Hepatocyte (in vitro differentiated cells): ENCODE measurements around the gene TAS1R3. TPM values are rescaled to one million over a fixed set of nuclear protein-coding genes. Genes with fewer than 3 reads are reported as not detected.

ENCODE experiments used
- DNase-seq: peaks from one replicate; pipeline ENCODE4 v3.0.0-alpha.2; 2016; ENCODE audit warnings: low spot score
- H2AFZ ChIP-seq: fragments of 200-600 bp; sonication (generic); 2 replicates; pipeline ENCODE4 v1.6.0; 2016; ENCODE audit warnings: antibody characterized with exemption, mild to moderate bottlenecking
- H3K27ac ChIP-seq: fragments of 200-600 bp; sonication (generic); 2 replicates; pipeline ENCODE4 v1.5.1; 2016; ENCODE audit warnings: mild to moderate bottlenecking
- H3K27me3 ChIP-seq: fragments of 200-600 bp; sonication (generic); 2 replicates; pipeline ENCODE4 v1.6.1; 2016
- H3K36me3 ChIP-seq: fragments of 200-600 bp; sonication (generic); replicated peaks from 2 replicates; pipeline ENCODE4 v1.5.1; 2016; ENCODE audit warnings: low read depth; ENCODE audit not compliant: insufficient read depth
- H3K4me1 ChIP-seq: fragments of 200-600 bp; sonication (generic); 2 replicates; pipeline ENCODE4 v1.5.1; 2016; ENCODE audit warnings: mild to moderate bottlenecking, moderate library complexity; ENCODE audit not compliant: insufficient read depth
- H3K4me2 ChIP-seq: fragments of 200-600 bp; sonication (generic); 2 replicates; pipeline ENCODE4 v1.6.0; 2016
- H3K4me3 ChIP-seq: fragments of 200-600 bp; sonication (generic); 2 replicates; pipeline ENCODE4 v1.5.1; 2016; ENCODE audit warnings: mild to moderate bottlenecking
- H3K79me2 ChIP-seq: fragments of 200-600 bp; sonication (generic); 2 replicates; pipeline ENCODE4 v1.6.0; 2017; ENCODE audit warnings: mild to moderate bottlenecking
- H3K9me2 ChIP-seq: fragments of 200-600 bp; sonication (generic); replicated peaks from 2 replicates; pipeline ENCODE4 v1.6.0; 2017; ENCODE audit warnings: mild to moderate bottlenecking; ENCODE audit not compliant: insufficient read depth
- H3K9me3 ChIP-seq: fragments of 200-600 bp; sonication (generic); 2 replicates; pipeline ENCODE4 v1.5.1; 2016; ENCODE audit warnings: low read depth, mild to moderate bottlenecking
- H4K20me1 ChIP-seq: fragments of 200-600 bp; sonication (generic); 2 replicates; pipeline ENCODE4 v1.6.0; 2016; ENCODE audit warnings: mild to moderate bottlenecking; ENCODE audit not compliant: insufficient read depth, poor library complexity, severe bottlenecking
- EZH2 ChIP-seq: fragments of 200-600 bp; sonication (generic); IDR thresholded peaks from 2 replicates; pipeline ENCODE4 v1.6.1; 2016; ENCODE audit warnings: antibody characterized with exemption, mild to moderate bottlenecking, borderline replicate concordance
- EZH2phosphoT487 ChIP-seq: fragments of 200-600 bp; sonication (generic); IDR thresholded peaks from one replicate; pipeline ENCODE4 v1.6.1; 2018; ENCODE audit warnings: antibody characterized with exemption, mild to moderate bottlenecking, low read depth, moderate library complexity; ENCODE audit not compliant: unreplicated experiment, severe bottlenecking
- WGBS: methylation state at CpG from one replicate; pipeline ENCODE4 v1.1.6; 2016; ENCODE audit warnings: low lambda C conversion rate; ENCODE audit errors: missing lambda C conversion rate; 5-methylcytosine and 5-hydroxymethylcytosine counted together
- polyA plus RNA-seq: library from polyadenylated mRNA; unstranded; fragments of >200 nt; fragmentation: Nextera tagmentation; extraction: Ambion mirVana; gene quantifications from 2 replicates; pipeline ENCODE4 v1.2.1, GENCODE V29; 2016
- total RNA-seq: library from RNA; depleted of rRNA; stranded (reverse); fragments of >200 nt; gene quantifications from 2 replicates; pipeline ENCODE4 v1.2.3, GENCODE V29; 2014
- TF ChIP-seq, protein P1 (sequence below): fragments of 200-600 bp; sonication (generic); IDR thresholded peaks from 2 replicates; pipeline ENCODE4 v1.5.1; 2016; ENCODE audit warnings: antibody characterized with exemption, mild to moderate bottlenecking; ENCODE audit not compliant: poor library complexity

Gene TAS1R3
- total and polyA plus RNA-seq, 2 experiments from 2014 or later = 0.17 to 0.42 TPM

DNA sequence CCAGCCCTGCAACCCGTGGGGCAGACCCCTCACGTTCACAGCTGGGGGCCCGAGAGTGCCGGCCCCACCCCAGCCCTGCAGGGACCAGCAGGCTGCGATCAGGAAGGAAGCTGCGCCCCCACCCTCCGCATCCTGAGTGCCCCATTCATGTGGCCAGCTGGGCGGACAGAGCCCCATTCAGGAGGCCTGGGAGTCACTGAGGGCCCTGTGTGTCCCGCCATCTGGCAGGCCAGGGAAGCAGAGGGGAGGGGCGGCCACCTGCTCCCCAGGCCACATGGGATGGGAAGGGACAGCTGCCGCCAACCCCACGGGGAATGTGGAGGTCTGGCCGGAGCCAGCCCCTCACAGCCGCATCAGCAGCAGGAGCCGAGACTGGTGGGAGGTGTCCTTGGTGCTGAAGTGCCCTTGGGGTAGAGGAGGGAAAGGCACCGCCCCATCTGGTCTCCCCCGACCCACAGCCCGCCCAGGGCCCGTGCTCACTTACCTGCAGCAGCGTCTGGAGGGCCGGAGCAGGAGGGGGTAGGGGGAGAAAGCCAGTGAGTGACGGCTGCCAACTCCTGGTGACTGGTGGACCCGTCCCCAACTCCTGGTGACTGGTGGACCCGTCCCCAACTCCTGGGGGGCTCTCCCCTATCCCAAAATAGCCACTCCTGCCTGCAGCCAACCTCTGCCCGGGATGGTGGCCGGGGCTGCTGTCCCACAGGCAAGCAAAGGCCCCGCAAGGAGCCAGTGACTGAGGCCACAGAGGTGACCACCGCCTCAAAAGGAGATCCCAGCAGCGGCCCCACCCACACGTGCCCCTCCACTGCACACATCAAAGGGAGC is 32.0 kb upstream of the TAS1R3 start:
- TF ChIP-seq EZH2 = no peak
- no peak for TF ChIP-seq EZH2phosphoT487
- TF ChIP-seq, protein P1, sequence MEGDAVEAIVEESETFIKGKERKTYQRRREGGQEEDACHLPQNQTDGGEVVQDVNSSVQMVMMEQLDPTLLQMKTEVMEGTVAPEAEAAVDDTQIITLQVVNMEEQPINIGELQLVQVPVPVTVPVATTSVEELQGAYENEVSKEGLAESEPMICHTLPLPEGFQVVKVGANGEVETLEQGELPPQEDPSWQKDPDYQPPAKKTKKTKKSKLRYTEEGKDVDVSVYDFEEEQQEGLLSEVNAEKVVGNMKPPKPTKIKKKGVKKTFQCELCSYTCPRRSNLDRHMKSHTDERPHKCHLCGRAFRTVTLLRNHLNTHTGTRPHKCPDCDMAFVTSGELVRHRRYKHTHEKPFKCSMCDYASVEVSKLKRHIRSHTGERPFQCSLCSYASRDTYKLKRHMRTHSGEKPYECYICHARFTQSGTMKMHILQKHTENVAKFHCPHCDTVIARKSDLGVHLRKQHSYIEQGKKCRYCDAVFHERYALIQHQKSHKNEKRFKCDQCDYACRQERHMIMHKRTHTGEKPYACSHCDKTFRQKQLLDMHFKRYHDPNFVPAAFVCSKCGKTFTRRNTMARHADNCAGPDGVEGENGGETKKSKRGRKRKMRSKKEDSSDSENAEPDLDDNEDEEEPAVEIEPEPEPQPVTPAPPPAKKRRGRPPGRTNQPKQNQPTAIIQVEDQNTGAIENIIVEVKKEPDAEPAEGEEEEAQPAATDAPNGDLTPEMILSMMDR = no peak
- Histone ChIP-seq H4K20me1 (peaks cover 15% of the 10 kb centered on the region), H3K4me3 (no peak overlapping the region), H3K4me2 (no peak overlapping the region), H2AFZ (no peak overlapping the region), H3K9me3 (no peaks in the 10 kb centered on the region), H3K79me2 (peaks cover 11% of the 10 kb centered on the region), H3K27ac (no peak overlapping the region), H3K4me1 (peaks cover 3% of the 10 kb centered on the region), H3K36me3 (no peaks in the 10 kb centered on the region), H3K27me3 (no peaks in the 10 kb centered on the region), H3K9me2 (no peaks in the 10 kb centered on the region)
- no peak for DNase-seq
- WGBS = 70% methylated on average over 28 of the region's 30 CpGs

DNA sequence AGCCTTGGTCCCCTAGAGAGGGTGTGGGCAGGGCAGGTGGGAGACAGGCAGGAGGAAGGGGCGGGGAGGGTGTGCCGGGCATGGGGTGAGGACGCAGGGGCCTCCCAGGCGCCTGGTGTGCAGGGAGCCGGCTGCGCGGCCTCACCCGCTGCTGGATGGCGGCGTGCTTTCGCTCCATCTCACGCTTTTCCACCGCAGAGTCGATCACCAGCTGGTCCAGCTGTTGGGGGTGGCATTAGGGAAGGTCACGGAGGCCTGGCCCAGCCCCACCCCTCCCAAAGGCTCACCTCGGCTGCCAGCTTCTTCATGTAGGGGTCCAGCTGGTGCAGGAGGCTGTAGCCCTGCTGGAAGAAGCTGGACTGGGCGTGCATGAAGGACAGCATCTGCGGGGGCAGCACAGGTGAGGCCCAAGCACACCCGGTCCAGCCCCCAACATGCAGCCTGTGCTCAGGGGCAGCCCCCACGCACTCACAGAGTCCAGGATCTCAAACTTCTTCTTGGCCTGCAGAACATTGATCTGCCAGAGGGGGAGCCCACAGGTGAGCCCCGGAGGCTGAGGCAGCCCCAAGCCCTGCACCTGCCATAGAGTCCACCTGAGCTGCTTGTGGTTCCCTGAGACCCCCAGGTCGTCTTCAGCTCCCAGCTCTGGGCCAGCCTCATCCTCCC is 31.3 kb upstream of the TAS1R3 start:
- no peaks in the 10 kb centered on the region for H3K36me3 ChIP-seq

DNA sequence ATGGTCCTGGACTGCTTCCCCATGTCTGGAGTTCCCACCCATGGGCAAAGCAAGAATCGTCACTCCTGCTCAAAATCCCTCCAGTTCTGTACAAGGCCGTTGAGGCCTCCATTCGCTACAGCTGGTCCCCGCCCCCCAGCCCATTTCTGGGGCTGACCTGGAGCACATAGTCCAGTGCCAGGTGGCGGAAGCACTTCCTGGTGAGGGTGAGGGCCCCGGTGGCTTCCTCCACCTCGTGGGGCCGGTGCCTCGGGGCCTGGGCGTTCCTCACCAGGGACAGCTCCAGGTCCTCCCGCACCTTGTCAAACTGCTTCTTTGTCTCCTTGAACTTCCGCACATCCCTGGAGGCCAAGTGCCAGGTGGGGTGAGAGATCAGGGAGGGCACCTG is 30.7 kb upstream of the TAS1R3 start:
- DNase-seq = no peak
- Histone ChIP-seq H3K27me3 (no peaks in the 10 kb centered on the region), H3K9me3 (no peaks in the 10 kb centered on the region), H3K79me2 (peaks cover 24% of the 10 kb centered on the region), H3K4me3 (no peak overlapping the region), H3K4me1 (peaks cover 14% of the 10 kb centered on the region), H4K20me1 (peaks cover 24% of the 10 kb centered on the region), H3K27ac (no peak overlapping the region), H3K9me2 (no peaks in the 10 kb centered on the region), H3K4me2 (no peak overlapping the region), H2AFZ (no peak overlapping the region), H3K36me3 (no peaks in the 10 kb centered on the region)
- no peak for TF ChIP-seq EZH2
- TF ChIP-seq, protein P1 = no peak
- no peak for TF ChIP-seq EZH2phosphoT487
- 87% methylated on average over 12 of the region's 12 CpGs for WGBS

More for the DNA sequence above, 31.3 kb upstream of the TAS1R3 start:
- DNase-seq = no peak
- H3K4me3 ChIP-seq = no peak overlapping the region
- peaks cover 19% of the 10 kb centered on the region for H3K79me2 ChIP-seq
- H3K27me3 ChIP-seq = no peaks in the 10 kb centered on the region
- TF ChIP-seq EZH2phosphoT487 = no peak
- TF ChIP-seq, protein P1 = peak; percentile 22
- no peak overlapping the region for H2AFZ ChIP-seq
- peaks cover 19% of the 10 kb centered on the region for H4K20me1 ChIP-seq
- H3K9me2 ChIP-seq = no peaks in the 10 kb centered on the region
- H3K4me1 ChIP-seq = peaks cover 9% of the 10 kb centered on the region
- WGBS = 81% methylated on average over 9 of the region's 22 CpGs
- no peaks in the 10 kb centered on the region for H3K9me3 ChIP-seq
- H3K27ac ChIP-seq = no peak overlapping the region
- H3K4me2 ChIP-seq = no peak overlapping the region
